Umbilical cord (tissue), 2 donors: ENCODE results near the gene B3GNT9. TPM values are rescaled to one million over a fixed set of nuclear protein-coding genes. Genes with fewer than 3 reads are reported as not detected.
A peak's percentile ranks its signal among the peaks of the same experiment; 100 is the strongest.

ENCODE experiments used
- DNase-seq: peaks from one replicate; pipeline ENCODE4 v3.0.0-alpha.2; 2015; ENCODE audit warnings: low spot score
- total RNA-seq: library from RNA; depleted of rRNA; stranded (reverse); fragments of >200 nt; gene quantifications from one replicate; pipeline ENCODE4 v1.2.3, GENCODE V29; 2014; ENCODE audit warnings: low replicate concordance; ENCODE audit not compliant: insufficient read depth

The B3GNT9 gene
- total RNA-seq: 37.3 TPM

GRCh38 chr16:67150833-67151396, at the start of gene B3GNT9:
Gene B3GNT9, minus strand, starts transcription at chr16:67150998. Its CDS starts 513 bp downstream, at chr16:67150485.
- DNase-seq: peak; percentile 95

DNA sequence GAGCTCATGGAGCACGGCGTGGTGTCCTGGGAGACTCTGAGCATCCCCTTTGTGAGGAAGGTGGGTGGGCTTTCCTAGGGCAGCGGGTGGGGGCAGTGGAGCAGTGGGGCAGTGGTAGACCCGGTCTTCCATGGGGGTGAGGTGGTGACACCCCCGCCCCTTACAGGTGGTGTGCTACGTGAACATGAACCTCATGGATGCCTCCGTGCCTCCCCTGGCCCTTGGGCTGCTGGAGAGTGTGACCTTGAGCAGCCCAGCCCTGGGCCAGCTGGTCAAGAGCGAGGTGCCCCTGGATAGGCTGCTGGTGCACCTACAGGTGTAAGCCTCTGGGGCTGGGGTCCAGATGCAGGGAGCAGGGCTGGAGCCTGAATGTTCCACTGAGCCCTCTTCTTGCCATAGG, 49.7 kb upstream of the B3GNT9 start:
- no peak for DNase-seq

GRCh38 chr16:67199808-67200198, 49.0 kb upstream of the B3GNT9 start:
- DNase-seq: no peak

- DNase-seq: no peak
Measured at GRCh38 chr16:67199011-67199807, 48.4 kb upstream of the B3GNT9 start, which contains the start of gene ELMO3. Gene ELMO3, plus strand, starts transcription at chr16:67199131. Its CDS starts 196 bp downstream, at chr16:67199327.

DNA sequence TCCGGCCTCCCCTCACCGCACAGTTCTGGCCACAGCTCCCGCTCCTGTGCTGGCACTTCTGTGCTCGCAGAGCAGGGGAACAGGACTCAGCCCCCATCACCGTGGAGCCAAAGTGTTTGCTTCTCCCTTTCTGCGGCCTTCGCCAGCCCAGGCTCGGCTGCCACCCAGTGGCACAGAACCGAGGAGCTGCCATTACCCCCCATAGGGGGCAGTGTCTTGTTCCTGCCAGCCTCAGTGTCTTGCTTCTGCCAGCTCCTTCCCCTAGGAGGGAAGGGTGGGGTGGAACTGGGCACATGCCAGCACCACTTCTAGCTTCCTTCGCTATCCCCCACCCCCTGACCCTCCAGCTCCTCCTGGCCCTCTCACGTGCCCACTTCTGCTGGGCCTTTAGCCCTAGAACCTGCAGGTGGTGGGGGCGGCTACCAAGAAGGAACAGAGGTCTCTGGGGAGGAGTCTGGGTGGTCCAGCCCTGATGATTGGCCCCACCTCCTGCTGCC, 47.5 kb upstream of the B3GNT9 start:
- no peak for DNase-seq

GRCh38 chr16:67197704-67198103, 46.9 kb upstream of the B3GNT9 start:
- no peak for DNase-seq

DNA sequence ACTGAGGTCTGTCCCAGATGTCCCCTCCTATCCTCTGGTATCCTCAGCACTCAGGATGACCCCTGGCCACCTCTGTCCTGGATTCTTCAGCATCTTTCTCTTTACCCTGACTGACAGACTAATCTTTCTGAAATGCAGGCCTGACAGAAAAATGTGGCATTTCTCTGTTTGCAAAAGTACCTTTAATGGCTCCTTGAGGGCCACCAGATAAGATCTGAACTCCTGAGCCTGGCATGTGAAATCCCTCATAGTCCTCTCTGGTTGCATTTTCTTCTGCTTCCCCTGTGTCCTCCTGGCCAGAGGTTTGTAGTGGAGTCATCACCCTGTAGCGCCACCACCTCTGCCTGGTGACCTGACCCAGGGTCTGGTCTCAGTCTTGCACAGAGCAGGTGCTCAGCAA, 46.1 kb upstream of the B3GNT9 start:
- DNase-seq: no peak

- DNase-seq: no peak
Measured at GRCh38 chr16:67195676-67196075, 44.9 kb upstream of the B3GNT9 start.

DNA sequence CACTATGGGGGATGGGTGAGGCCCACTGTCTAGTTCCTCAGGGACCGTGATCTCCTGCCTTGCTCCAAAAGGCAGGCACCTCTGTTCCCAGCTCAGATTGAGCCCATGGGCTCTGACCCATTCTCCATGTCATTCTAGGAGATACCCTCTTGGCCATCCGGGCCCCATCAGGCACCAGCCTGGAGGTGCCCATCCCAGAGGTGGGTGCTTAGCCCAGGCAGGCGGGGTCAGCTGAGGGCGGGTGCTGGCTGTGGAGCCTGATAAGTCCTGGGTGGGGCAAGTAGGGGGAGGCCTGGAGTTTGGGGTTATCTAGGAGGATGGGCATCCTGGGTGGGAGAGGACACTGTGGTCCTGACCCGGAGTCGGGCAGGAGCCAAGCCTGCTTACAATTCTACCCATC, 43.5 kb upstream of the B3GNT9 start:
- DNase-seq: no peak

- no peak for DNase-seq
Measured at GRCh38 chr16:67193536-67193935, 42.7 kb upstream of the B3GNT9 start.

- no peak for DNase-seq
Measured at GRCh38 chr16:67192781-67193361, 42.1 kb upstream of the B3GNT9 start.

DNA sequence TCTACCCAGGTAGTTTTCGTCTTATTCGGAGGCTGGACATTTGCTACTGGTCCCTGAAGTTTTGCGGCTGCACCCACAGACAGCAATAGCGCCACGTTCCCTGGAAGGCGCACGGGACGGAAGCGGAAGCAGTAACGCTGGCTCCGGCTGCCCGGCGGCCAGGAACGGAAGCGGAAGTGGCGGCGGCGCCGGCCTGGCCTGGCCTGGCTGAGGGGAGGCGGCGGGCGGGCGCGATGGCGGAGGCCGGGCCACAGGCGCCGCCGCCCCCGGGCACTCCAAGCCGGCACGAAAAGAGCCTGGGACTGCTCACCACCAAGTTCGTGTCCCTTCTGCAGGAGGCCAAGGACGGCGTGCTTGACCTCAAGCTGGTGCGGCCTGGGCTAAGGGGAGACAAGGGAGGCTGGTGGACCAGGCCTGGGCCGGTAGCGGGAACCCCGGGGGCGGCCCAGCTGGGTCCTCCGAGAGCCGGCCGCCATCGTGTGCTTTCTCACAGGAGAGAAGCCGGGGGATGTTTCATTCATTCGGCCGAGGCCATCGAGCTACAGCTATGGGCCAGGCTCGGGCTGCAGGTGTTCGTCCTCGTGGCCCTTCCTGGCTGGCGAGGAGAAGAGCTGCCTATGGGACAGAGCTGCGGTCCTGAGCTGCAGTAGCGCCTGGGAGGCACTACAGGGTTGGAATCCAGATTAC, 41.3 kb upstream of the B3GNT9 start, which contains the start of gene E2F4:
Gene E2F4, plus strand, starts transcription at position 161 of the 687 bp plus-strand sequence. Its CDS starts 73 bp downstream, at position 234.
- peak; percentile 90 for DNase-seq

DNA sequence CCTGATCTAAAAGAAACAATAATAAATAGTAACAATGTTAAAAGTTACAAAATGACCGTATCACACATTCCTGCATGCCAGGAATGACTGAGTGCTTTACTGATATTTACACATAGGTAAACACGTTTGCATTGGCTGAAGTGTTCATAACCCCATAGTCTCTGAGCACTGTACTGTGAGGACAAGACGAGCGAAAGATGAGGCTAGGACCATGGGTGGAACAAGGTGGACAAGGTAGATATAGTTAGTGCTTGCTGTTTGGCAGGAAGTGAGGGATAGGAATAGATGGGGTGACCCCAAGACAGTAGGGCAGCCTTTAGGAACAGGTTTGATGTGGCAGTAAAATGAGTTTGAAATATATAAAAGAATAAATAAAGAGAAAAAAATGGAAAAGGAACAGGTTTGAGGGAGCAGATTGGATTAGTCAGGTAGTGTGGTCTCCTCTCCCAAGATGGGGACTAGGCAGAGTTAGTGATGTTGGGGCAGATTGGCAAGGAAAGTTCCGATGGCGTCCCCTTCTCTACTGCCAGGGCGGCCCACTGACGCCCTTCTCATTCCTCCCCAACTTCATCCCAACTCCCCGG, 40.7 kb upstream of the B3GNT9 start:
- DNase-seq: no peak

DNA sequence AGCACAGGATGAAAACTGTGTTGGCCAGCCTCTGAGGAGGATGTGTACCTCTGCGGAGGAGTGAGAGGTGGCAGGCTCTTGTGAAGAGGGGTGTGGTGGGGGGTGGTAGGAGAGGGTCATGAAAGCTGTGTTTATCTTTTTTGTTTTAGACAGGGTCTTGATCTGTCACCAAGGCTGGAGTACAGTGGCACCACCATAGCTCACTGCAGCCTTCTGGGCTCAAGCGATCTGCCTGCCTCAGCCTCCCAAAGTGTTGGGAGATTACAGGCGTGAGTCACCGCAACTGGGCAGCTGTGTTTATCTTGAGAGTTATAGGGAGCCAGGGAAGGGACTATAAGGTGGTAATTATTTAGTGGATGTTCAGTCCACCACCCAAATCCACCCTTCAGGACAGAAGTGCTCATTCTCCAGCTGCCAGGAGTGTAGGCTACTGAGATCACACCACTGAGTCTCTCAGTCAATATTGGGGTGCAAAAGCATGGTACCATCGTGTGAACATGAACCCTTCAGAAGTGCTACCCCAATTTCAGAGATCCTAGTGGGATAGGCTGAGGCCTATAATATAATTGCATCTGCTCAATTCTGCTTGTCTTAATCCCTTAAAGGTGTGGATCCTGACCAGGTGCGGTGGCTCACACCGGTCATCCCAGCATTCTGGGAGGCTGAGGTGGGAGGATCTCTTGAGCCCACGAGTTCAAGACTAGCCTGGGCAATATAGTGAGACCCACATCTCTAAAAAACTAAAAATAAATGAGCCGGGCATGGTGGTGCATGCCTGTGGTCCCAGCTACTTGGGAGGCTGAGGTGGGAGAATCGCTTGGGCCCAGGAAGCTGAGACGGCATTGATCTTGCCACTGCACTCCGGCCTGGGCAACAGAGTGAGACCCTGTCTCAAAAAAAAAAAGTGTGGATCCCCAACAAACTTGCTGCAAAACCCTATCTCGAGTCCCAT, 39.9 kb upstream of the B3GNT9 start:
- DNase-seq: no peak

DNA sequence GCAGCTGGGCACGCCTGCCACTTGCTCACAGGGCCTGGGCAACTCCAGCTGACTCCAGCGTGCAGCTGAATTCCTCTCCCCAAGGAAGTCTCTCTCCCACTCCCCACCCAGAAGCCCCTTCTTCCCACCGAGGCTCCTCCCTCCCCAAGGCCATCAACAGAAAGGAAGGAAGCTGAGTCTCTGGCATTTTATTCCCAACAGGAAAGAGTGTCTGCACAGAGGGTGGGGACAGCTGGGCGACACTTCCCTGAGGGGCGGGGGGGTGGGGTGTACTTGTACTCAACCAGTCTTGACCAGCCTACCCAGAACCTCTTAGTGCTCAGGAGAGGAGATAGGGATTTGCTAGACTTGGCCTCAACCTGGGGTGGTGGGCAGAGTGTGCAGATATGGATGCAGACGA, 39.2 kb upstream of the B3GNT9 start, which contains the start of gene EXOC3L1:
Gene EXOC3L1, minus strand, starts transcription at position 96 of the 400 bp plus-strand sequence. CDS start 460 bp downstream, outside the sequence.
- DNase-seq: no peak

DNA sequence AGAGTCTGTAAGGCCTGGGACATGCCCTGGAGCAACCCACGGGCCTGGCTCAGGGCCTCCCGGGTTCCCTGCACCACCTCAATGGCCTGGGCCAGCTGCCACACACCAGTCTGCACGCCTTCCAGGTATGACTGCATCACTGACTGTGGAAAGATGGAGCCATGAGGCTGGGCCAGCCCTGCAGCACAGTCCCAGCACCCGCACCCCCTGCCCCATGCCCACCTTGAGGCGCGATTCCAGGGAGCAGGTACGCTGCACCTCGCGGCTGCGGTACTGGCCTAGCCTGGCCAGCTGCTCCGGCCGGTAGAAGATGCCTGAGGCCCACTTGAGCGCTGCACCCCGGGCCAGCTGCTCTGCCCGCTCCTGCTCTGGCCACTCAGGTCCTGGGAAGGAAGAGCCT, 38.0 kb upstream of the B3GNT9 start:
- DNase-seq: no peak

DNA sequence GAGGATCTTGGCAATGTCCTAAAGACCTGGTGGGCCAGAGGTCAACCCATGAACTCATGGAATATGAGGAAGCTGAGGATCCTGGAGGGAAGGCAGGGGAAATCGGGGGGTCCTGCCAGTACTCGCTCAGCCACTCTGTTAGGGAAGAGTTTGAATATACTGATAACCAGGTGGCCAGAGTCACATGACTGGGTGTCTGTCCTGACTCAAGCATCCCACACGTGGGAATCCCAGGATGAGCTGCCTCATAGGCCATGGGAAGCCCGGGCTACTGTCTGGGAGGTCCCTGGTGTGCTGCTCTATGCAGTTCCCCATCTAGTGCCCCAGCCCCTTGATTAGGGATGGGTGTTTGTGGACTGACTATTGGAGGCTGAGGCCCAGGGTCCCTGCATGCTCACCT, 37.5 kb upstream of the B3GNT9 start:
- DNase-seq: no peak

DNA sequence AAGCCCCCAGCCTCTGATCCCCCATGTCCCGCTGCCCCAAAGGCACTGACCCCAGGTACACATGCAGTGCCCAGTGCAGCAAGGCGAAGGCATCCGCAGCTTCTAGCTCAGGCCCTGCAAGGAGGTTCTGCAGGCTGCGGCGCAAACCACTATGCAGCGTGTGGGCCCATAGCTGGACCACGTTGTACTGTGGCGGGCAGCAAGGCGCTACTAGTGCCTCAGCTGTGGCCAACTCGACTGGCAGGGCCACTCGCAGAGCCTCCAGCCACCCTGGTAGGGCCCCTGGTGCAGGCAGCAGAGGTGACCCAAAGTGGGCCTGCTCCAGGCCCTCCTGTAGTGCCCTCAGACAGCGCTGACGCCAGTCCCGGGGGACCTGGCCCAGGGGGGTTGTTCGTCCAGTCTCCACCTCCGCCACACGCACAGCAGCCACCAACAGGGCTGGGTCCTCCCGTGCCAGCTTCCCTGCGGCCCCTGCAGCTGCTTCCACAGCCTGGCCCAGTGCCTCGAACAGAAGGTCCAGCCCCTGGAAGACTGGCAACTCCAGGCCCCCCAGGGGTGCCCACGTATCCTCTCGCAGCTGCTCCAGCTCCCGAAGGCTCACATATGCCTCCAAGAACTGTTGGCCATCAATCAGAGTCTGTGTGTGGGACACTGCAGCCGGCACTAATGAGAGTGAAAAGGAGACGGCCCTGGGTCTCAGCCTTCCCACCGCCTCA, 36.5 kb upstream of the B3GNT9 start:
- DNase-seq: no peak

DNA sequence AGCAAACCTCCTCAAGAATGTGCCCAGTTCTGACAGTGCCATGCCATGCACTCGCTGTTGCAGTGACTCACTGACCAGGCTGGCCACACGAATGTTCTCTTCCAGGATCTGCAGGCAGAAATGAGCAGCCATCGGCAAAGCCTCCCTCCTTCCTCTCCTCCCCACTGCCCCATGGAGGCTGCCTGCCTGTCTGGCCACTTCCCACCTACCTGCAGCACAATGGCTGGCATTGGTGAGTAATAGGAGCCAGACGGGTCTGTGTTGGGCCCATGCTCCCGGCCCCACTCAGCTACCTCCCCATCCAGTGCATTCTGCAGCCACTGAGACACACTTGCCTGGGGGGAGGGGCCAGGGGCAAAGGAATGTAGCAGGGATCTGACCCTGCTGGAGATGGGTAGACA, 35.8 kb upstream of the B3GNT9 start:
- no peak for DNase-seq
